HepG2 (cell line): ENCODE results near the gene PPA1. TPM values are rescaled to one million over a fixed set of nuclear protein-coding genes. Genes with fewer than 3 reads are reported as not detected.
A peak's percentile ranks its signal among the peaks of the same experiment; 100 is the strongest.
"Not testable (repeated sequence)": the region's sequence is repeated elsewhere in the genome, so short reads cannot be mapped to it uniquely, and the experiment has no call there.

Experiments used
- ATAC-seq: fragments of 200-7000 bp; cut with Tn5 transposase; 3 replicates; pipeline ENCODE4 v1.9.1; 2020; ENCODE audit warnings: mild to moderate bottlenecking, moderate library complexity
- BruUV-seq: library from RNA; stranded (reverse); fragments of 400-500 nt; replicated peaks from 2 replicates; lab custom pipeline; 2021; lab: Mats Ljungman, UMichigan
- CTCF ChIA-PET: fragments of 300-600 bp; formaldehyde crosslinking; extraction: SDS; loops from one replicate; lab custom pipeline; 2021; ENCODE audit warnings: low total read pairs, inconsistent platforms, low intra/inter-chr PET ratio; lab: Yijun Ruan, JAX
- POLR2A ChIA-PET: fragments of 350-600 bp; sonication (Branson Sonifier 250); formaldehyde crosslinking; loops from one replicate; lab custom pipeline; 2020; ENCODE audit warnings: antibody characterized with exemption, inconsistent platforms; lab: Yijun Ruan, JAX
- DNase-seq: peaks from one replicate; pipeline ENCODE4 v3.0.0-alpha.2; 2015; ENCODE audit warnings: low spot score
- FAIRE-seq: peaks from 3 replicates; lab custom pipeline; 2011; peaks lifted over from hg19 to GRCh38; lab: Jason Lieb, UNC
- H2AFZ ChIP-seq: one replicate; pipeline ENCODE4 v1.6.1; 2011; ENCODE audit warnings: low read length, inconsistent platforms
- H3K27ac ChIP-seq: fragments of 300-600 bp; 3 replicates; pipeline ENCODE4 v1.8.0; 2011; ENCODE audit warnings: mixed run types, mild to moderate bottlenecking, mixed read lengths, low read length, inconsistent platforms; ENCODE audit not compliant: insufficient read depth; ENCODE audit errors: extremely low read length
- H3K27me3 ChIP-seq, 2 experiments: fragments of 200-600 bp in 1 of 2; 2 replicates in 1 of 2; 3 replicates in 1 of 2; pipeline versions ENCODE4 v1.6.0 to v1.8.0; 2011; ENCODE audit warnings: low read length in 2 of 2, mild to moderate bottlenecking in 2 of 2, moderate library complexity in 2 of 2, inconsistent platforms in 1 of 2; ENCODE audit not compliant: insufficient read depth in 2 of 2, control insufficient read depth in 1 of 2
- H3K36me3 ChIP-seq, 2 experiments: fragments of 200-600 bp in 1 of 2; replicated peaks in 1 of 2; 2 replicates in 1 of 2; 3 replicates in 1 of 2; pipeline versions ENCODE4 v1.5.1 to v1.8.0; 2011; ENCODE audit warnings: low read length in 2 of 2, inconsistent platforms in 1 of 2; ENCODE audit not compliant: insufficient read depth in 2 of 2, control insufficient read depth in 1 of 2
- H3K4me1 ChIP-seq: 2 replicates; pipeline ENCODE4 v1.5.1; 2012; ENCODE audit warnings: low read length, inconsistent platforms; ENCODE audit not compliant: insufficient read depth
- H3K4me2 ChIP-seq: 2 replicates; pipeline ENCODE4 v1.6.0; 2011; ENCODE audit warnings: low read depth, low read length, inconsistent platforms
- H3K4me3 ChIP-seq, 3 experiments: fragments of 200-600 bp in 1 of 3; sonication (generic), shearing (Covaris generic) in 1 of 3; replicated peaks in 1 of 3; 2 replicates each; pipeline ENCODE4 v1.5.1; 2011 to 2016; ENCODE audit warnings: low read length in 3 of 3, inconsistent platforms in 2 of 3, low read depth in 2 of 3, mild to moderate bottlenecking in 2 of 3, control low read depth in 1 of 3, mixed read lengths in 1 of 3; ENCODE audit not compliant: insufficient read depth in 1 of 3
- H3K79me2 ChIP-seq: one replicate; pipeline ENCODE4 v1.6.1; 2011; ENCODE audit warnings: low read length, inconsistent platforms; ENCODE audit not compliant: insufficient read depth
- H3K9ac ChIP-seq: 2 replicates; pipeline ENCODE4 v1.6.0; 2011; ENCODE audit warnings: mild to moderate bottlenecking, low read depth, low read length, inconsistent platforms; ENCODE audit not compliant: insufficient read depth
- H3K9me3 ChIP-seq: 2 replicates; pipeline ENCODE4 v1.5.1; 2012; ENCODE audit warnings: mild to moderate bottlenecking, low read length
- H4K20me1 ChIP-seq: 2 replicates; pipeline ENCODE4 v1.6.0; 2011; ENCODE audit warnings: inconsistent platforms, mild to moderate bottlenecking, low read length, moderate library complexity; ENCODE audit not compliant: insufficient read depth
- AHDC1 ChIP-seq: sonication (generic); formaldehyde crosslinking; IDR thresholded peaks from 2 replicates; pipeline ENCODE4 v1.5.1; 2020; ENCODE audit warnings: mild to moderate bottlenecking, missing genetic modification reagents, borderline replicate concordance
- FOXA3 ChIP-seq: IDR thresholded peaks from 2 replicates; pipeline ENCODE4 v1.6.1; 2016; ENCODE audit warnings: missing genetic modification reagents, missing compliant biosample characterization
- RBAK ChIP-seq: sonication (generic); formaldehyde crosslinking; IDR thresholded peaks from 2 replicates; pipeline ENCODE4 v1.5.1; 2020; ENCODE audit warnings: mild to moderate bottlenecking, missing genetic modification reagents
- TAF1 ChIP-seq: sonication (generic); formaldehyde crosslinking; IDR thresholded peaks from 2 replicates; pipeline ENCODE4 v1.4.0; 2020; ENCODE audit warnings: missing genetic modification reagents
- TOE1 ChIP-seq: sonication (generic); formaldehyde crosslinking; IDR thresholded peaks from 2 replicates; pipeline ENCODE4 v1.4.0; 2020; ENCODE audit warnings: mild to moderate bottlenecking, missing genetic modification reagents
- ZFP41 ChIP-seq: sonication (generic); formaldehyde crosslinking; IDR thresholded peaks from 2 replicates; pipeline ENCODE4 v1.4.0; 2020; ENCODE audit warnings: mild to moderate bottlenecking, missing genetic modification reagents, borderline replicate concordance
- ZNF121 ChIP-seq: sonication (generic); formaldehyde crosslinking; IDR thresholded peaks from 2 replicates; pipeline ENCODE4 v1.5.0; 2020; ENCODE audit warnings: mild to moderate bottlenecking, missing genetic modification reagents
- WGBS: methylation state at CpG from one replicate; pipeline ENCODE4 v1.1.6; 2017; ENCODE audit warnings: low lambda C conversion rate; 5-methylcytosine and 5-hydroxymethylcytosine counted together
- in situ Hi-C: cut with HindIII; loops from 2 replicates; pipeline ENCODE4 v1.10.0; 2017; ENCODE audit warnings: low pct_unique_long_range_greater_than_20kb; ENCODE audit not compliant: extremely low pct_ligation_motif_present
- intact Hi-C: fragments of 100-400 bp; cut with micrococcal nuclease; formaldehyde crosslinking; loops from one replicate; pipeline ENCODE4 v1.10.0; 2022; ENCODE audit not compliant: unreplicated experiment
- polyA plus RNA-seq, 8 experiments: library from polyadenylated mRNA; depleted of rRNA in 3 of 8; stranded (reverse) in 7 of 8; unstranded in 1 of 8; fragments of >200 nt; fragmentation: Illumina TruSeq in 4 of 8; extraction: Trizol in 4 of 8; gene quantifications; 2 replicates each; pipeline versions ENCODE4 v1.2.1 to v1.2.3, GENCODE V29; 2011 to 2016; ENCODE audit warnings: low read depth in 4 of 8, missing spikeins in 1 of 8, mixed read lengths in 1 of 8; ENCODE audit not compliant: insufficient read depth in 1 of 8
- total RNA-seq, 5 experiments: library from RNA; depleted of rRNA; stranded (reverse); fragments of >200 nt; fragmentation: Illumina TruSeq; extraction: Trizol; gene quantifications; 2 replicates each; pipeline ENCODE4 v1.2.3, GENCODE V29; 2016; ENCODE audit warnings: low read depth in 1 of 5
- TF ChIP-seq, protein P1 (sequence below): fragments of 450-650 bp; IDR thresholded peaks from 2 replicates; pipeline ENCODE4 v1.6.1; 2017
- TF ChIP-seq, protein P2 (sequence below): sonication (generic); formaldehyde crosslinking; conservative IDR thresholded peaks from 2 replicates; pipeline ENCODE4 v1.8.0; 2022; ENCODE audit warnings: low read depth, missing genetic modification reagents

The PPA1 gene
- total and polyA plus RNA-seq, 2 of the 13 experiments (the other 11 are each of a cell fraction or from before 2014, with no cell fraction given): 136 to 250 TPM

DNA sequence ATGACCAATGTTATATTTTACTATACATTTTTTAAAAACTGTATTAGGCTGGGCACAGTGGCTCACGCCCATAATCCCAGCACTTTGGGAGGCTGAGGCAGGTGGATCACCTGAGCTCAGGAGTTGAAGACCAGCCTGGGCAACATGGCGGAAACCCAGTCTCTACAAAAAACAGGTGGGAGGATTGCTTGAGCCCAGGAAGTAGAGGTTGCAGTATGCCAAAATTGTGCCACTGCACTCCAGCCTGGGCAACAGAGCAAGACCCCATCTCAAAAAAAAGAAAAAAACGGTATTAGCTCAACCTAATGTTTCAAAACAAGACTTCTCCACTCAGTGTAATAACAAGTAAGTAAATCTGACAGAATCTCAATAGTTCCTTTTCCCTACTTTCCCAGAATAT lies 73.9 kb downstream of the PPA1 start:
- H3K36me3 ChIP-seq: peaks cover 17 to 74% of the 10 kb centered on the region in 2 experiments
- FAIRE-seq: not testable (repeated sequence)

DNA sequence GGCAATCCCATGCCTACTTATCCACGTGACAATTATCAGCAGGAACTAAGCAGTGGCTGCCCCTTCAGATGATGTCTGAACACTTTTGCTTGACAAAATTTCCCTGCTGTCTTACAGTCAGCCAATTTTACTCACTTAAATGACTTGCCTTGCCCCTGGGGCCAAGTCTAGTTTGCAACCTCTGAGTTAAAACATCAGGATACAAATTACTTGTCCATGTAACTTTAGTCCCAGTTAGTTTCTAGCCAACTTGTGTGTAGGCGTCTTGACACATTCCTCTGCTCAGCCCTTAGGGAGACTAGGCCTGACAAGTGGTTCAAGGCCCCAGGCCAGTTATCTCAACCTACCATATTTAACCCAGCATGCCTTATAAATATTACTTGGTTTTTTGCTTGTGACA lies 75.1 kb downstream of the PPA1 start:
- H3K9ac ChIP-seq: no peak overlapping the region
- POLR2A ChIA-PET: interaction anchor here (1.9 to 4.1 kb wide), 2 partner anchors 12 kb away, joined by 6 to 22 read pairs; partner anchors contain the start of genes SAR1A and TYSND1
- H3K4me2 ChIP-seq: no peak overlapping the region
- H3K4me3 ChIP-seq: no peak overlapping the region
- in situ Hi-C loops (no loop called here), intact Hi-C loops (no loop called here)
- 97% methylated on average over 2 of the region's 2 CpGs for WGBS
- BruUV-seq: no TSS peak
- ATAC-seq: no peak
- peaks cover 34% of the 10 kb centered on the region for H4K20me1 ChIP-seq
- CTCF ChIA-PET: no interaction called here
- no peak for FAIRE-seq
- H3K9me3 ChIP-seq: no peaks in the 10 kb centered on the region
- H3K4me1 ChIP-seq: peaks cover 57% of the 10 kb centered on the region
- H3K27me3 ChIP-seq: no peaks in the 10 kb centered on the region
- no peak overlapping the region for H2AFZ ChIP-seq
- no peak for DNase-seq
- H3K27ac ChIP-seq: no peak overlapping the region
- peaks cover 58% of the 10 kb centered on the region for H3K79me2 ChIP-seq
- H3K36me3 ChIP-seq: peaks cover 19 to 74% of the 10 kb centered on the region in 2 experiments
- TF ChIP-seq, protein P1, sequence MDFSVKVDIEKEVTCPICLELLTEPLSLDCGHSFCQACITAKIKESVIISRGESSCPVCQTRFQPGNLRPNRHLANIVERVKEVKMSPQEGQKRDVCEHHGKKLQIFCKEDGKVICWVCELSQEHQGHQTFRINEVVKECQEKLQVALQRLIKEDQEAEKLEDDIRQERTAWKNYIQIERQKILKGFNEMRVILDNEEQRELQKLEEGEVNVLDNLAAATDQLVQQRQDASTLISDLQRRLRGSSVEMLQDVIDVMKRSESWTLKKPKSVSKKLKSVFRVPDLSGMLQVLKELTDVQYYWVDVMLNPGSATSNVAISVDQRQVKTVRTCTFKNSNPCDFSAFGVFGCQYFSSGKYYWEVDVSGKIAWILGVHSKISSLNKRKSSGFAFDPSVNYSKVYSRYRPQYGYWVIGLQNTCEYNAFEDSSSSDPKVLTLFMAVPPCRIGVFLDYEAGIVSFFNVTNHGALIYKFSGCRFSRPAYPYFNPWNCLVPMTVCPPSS: no peak
- TF ChIP-seq, protein P2, sequence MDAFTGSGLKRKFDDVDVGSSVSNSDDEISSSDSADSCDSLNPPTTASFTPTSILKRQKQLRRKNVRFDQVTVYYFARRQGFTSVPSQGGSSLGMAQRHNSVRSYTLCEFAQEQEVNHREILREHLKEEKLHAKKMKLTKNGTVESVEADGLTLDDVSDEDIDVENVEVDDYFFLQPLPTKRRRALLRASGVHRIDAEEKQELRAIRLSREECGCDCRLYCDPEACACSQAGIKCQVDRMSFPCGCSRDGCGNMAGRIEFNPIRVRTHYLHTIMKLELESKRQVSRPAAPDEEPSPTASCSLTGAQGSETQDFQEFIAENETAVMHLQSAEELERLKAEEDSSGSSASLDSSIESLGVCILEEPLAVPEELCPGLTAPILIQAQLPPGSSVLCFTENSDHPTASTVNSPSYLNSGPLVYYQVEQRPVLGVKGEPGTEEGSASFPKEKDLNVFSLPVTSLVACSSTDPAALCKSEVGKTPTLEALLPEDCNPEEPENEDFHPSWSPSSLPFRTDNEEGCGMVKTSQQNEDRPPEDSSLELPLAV: no peak
- TF ChIP-seq FOXA3 (CRISPR knock-in tag) (no peak), ZFP41 (no peak), AHDC1 (CRISPR knock-in tag) (no peak), TAF1 (no peak), RBAK (CRISPR knock-in tag) (no peak), TOE1 (no peak)

More for the DNA sequence above, 73.9 kb downstream of the PPA1 start:
- H4K20me1 ChIP-seq: peaks cover 47% of the 10 kb centered on the region
- H3K4me1 ChIP-seq: peaks cover 70% of the 10 kb centered on the region
- H3K9ac ChIP-seq, CTCF ChIA-PET, ATAC-seq, DNase-seq, BruUV-seq, intact Hi-C loops, H3K4me3 ChIP-seq, H3K27ac ChIP-seq, in situ Hi-C loops, H2AFZ ChIP-seq, H3K27me3 ChIP-seq, H3K9me3 ChIP-seq, H3K4me2 ChIP-seq: not testable (repeated sequence)
- POLR2A ChIA-PET: interaction anchor here (0.9 kb wide), 1 partner anchor 13 kb away, joined by 4 read pairs; the partner anchor contains the start of gene TYSND1
- WGBS: 59% methylated on average over 3 of the region's 3 CpGs
- H3K79me2 ChIP-seq: peaks cover 70% of the 10 kb centered on the region
- peak; percentile 55; the same call in 1 of the 2 replicates for TF ChIP-seq ZNF121 (CRISPR knock-in tag)
- TF ChIP-seq, all 625 proteins: peak for 1; not testable (repeated sequence) for 624
